NCI-H2171 (cell line): Measurements from ENCODE around the gene PPP1R13L.

ENCODE experiments used
- DNase-seq: peaks from one replicate; lab custom pipeline; 2025; lab: John Stamatoyannopoulos, UW

PPP1R13L gene

DNA sequence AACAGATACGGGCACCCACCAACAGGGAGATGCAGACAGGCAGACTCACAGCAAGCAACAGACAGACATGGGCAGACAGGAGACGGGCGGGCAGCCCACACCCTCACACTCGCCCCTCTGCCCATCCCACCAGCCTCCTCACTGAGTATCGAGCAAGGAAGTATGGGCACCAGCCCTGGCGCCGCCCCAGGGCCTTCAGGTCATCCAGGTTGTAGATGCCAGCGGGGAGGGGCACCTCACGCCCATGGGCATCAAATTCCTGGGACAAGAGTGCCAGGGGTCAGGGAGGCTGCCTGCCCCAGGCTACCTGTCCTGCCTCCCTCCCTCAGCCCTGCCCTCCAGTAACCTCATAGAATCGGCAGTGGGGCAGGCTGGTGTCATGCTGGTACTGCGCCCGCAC, 40.2 kb downstream of the PPP1R13L start:
- DNase-seq: no peak

DNA sequence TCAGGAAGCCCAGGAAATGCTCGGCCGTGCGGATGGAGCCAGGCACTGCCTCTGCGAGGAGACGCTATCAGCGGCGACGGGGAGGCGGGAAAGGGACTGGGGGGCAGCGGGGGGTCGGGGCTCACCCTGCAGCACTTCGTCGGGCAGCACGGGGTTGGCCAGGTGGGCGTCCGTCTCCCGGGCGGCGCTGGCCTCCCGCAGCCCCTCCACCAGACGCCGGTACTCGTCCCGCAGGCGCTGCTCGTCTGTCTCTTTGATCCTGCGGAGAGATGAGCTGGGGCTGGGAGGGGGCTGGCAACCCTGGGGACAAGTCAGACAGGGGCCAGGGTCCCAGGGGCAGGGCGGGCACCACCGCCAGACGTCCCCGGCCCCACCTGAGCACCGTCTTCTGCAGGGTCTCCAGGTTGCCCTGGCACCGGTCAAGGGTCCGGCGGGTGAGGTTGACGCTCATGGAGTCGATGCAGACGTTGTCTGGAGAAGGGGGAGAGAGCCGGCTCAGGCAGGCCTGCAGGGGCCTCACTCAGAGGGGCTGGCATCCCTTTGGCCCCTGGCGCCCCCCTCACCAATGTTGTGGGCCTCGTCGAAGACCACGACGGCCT, 40.9 kb downstream of the PPP1R13L start:
- no peak for DNase-seq

DNA sequence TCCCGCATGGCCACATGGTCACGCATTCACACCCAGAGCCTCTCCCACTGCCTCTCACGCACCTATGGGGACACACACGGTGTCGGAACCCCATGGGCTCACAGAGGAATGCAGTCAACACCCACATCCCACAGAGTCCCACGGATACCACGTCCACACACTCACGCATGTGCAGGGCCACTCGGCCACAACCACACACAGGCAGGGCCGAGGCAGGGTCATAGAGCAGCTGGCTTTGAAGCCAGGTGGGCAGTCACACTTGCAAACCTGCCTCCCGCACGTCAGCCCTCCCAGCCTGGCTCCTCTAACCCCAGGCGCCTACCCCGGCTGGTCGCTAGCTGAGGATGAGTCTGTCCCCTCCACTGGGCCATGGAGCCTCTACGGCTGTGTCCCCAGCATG, 42.6 kb downstream of the PPP1R13L start:
- DNase-seq: no peak

DNA sequence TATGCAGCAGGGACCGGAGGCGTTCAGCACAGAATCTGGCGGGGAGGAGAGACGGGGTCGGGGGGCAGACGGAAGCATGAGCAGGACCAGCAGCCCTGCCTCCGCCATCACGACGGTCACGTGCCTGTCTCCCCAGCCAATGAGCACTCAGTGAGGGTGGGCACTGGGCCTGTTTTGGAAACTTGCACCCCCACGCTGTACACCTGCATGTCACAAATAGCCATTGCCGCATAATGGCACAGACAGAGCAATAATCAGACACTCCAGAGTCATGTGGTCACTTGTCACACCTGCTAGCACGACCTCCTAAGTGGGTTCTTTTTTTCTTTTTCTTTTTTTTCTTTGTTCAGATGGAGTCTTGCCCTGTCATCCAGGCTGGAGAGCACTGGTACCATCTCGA, 43.3 kb downstream of the PPP1R13L start:
- no peak for DNase-seq

DNA sequence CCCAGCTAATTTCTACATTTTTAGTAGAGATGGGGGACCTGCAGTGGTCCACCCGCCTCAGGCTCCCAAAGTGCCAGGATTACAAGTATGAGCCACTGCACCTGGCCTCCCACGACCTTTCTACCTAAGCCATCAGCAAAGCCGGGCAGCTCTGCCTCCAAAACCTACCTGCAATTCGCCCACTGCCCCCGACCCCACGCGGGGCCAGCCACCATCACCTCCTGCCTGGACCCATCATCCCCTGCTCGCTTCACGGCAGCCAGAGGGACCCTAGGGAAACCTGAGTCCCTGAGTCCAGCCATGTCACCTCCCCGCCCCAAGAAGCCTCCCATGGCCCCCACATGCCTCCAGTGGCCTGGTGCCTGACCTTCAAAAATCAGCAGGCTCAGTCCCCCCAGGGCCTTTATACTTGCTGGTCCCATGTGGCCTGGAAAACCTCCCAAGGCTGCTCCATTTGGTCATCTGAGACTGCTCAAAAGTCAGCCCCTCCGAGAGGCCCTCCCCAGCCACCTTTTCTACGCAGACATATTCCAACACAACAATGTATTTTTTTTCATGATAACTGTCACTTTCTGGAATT, 46.6 kb downstream of the PPP1R13L start:
- DNase-seq: no peak

DNA sequence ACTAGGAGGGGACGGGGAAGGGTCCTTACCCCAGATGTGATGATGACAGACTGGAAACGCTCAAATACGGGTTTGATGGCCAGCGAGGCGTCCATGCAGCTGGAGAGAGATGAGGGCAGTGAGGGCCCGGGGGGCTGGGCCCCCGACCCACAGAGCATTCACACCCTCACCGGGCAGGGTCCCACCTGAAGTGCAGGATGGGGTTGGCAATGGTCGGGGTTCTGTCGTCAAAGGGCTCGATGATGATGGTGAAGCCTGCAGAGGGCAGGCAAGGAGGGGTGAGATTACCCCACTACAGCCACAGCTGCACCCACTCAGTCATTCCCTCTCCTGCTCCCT, 47.5 kb downstream of the PPP1R13L start:
- DNase-seq: no peak

DNA sequence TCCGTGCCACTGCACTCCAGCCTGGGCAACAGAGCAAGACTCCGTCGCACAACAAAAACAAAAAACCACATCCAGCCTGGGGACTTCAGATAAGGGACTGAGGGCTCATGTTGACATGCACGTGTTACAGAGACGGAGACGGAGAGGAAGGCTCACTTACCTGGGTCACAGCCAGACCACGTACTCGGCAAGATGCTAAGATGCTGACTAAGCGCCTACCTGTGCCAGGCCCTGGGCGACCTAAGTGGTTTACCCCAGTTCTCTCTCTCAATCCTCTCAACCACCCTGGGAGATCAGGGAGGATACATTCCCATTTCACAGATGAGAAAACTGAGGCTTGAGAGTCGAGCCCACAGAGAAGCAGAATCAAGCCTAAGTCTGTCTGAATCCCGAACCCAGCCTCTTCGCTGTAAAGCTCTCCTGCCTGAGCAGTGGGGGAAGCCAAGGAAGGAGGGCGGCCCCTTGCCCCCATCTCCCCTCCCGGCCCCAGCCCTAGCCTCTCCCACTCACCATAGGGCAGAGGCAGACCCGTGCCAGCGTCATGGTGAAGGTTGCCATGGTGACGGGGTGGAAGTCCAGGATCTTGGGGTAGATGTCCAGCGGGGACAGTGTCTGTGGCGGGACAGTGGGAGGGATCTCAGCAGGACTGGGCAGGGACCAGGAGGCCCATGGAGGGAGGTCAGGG, 48.0 kb downstream of the PPP1R13L start:
- no peak for DNase-seq

DNA sequence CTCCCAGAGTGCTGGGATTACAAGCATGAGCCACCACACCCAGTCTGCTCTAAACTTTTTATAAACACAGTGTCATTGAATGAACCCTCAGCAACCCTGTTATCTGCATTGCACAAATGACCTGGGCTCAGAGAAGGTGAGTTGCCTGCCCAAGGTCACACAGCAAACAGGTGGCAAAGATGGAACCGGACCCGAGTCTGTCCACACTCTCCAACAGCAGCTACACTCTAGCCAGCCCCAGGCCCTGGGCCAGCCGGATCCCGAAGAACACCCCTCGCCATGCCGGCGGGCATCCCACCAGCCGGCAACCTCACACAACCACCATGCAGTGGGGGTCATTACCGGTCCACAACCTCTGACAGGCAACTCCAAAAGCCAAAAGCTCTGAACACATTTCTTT, 49.0 kb downstream of the PPP1R13L start:
- no peak for DNase-seq

DNA sequence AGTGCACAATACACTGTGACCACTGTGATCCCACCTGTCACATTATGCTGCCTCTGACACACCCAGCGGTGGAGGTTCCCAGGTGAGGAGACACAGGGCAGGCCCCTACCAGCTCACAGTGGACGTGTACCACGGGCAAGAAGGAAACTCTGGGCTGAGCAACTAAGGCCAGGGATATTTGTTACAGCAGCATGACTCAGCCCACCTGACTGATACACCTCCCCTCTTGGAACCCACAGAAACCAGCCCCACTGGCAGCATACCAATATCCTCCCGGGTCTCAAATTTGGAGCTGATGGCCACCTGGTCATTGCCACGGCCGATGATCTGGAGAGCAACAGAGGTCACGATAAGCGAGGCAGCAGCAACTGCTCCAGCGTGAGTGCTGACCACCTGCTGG, 49.5 kb downstream of the PPP1R13L start:
- no peak for DNase-seq

DNA sequence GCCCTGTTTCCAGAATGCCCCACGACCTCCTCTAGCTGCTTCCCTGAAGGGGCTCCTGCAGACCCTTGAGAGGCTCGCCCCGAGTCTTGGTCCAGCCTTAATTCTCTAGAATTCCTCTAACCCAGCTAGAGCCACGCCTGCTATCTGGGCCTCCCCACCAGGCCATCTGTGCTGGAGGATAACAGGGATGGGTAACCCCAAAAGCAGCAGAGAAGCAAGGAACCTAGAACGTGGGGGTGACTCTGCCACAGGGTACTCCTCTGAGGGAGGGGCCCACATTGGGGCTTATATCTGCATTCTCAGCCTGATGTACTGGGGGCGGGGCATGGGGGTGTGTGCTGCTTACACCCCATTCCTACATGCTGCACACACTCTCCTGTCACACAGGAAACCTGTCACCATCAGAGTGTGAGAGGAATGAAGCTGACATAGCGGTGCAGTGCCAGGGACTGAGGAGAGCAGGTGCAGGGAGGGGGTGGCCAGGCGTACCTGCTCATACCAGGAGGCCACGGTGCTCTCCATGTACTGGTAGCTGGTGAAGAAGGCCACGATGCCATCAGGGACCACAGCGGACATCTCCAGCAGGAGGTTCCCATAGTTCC, 50.5 kb downstream of the PPP1R13L start:
- no peak for DNase-seq

DNA sequence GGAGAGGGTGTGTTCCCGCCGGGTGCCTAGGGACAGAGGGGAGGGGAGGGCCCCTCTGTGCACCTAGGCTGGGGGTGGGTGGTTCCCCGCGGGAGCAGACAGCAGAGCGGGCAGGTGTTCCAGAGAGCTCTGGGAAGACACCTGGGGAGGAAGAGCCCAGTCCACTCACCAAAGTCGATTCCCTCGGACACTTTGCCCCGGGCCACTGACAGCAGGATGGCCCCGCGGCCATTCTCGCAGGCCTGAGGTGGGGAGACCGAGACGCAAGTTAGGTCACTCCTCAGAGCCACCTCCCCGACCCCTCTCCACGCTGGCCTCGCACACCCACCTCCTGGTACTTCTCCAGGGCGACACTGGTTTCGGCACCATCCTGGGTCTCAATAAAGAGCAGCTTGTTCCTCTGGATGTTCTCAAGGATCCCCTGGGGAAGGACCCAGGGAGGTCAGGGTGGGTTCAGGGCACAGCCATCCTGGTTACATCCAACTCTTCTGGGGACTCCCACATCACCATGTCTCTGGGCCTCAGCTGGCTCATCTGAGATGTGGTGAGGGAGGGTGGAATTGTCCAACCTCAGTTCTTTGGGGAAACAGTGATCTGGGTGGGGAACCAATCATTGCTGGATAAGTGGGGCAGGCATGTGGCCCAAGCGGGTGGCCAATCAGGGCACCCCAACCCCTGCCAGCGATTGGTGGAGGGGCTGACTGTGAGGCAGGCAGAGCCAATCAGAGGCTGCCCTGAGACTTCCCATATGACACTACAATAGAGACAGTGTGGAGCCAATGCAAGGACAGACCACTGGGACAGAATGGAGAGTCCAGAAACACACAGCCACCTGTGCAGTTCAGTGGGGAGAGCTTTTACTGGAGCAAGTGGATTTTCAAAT, 51.7 kb downstream of the PPP1R13L start:
- no peak for DNase-seq

DNA sequence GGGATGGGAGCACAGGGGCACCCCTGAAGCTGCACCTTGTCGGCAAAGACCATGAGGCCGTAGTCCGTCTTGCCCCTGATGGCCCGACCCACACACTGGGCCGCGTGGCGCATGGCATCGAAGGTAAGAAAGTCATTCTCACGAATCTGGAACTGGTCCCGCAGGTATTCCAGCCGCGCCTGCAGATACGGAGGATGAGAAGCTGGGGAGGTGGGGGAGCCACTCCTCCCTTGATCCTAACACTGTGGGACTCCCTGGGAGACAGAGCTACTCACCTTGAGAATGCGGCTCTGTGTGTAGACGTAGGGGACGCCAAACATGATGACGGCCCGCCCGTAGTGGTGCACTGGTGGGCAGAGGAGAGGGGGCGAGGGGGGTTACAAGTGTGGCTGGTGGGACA, 52.4 kb downstream of the PPP1R13L start:
- DNase-seq: no peak

DNA sequence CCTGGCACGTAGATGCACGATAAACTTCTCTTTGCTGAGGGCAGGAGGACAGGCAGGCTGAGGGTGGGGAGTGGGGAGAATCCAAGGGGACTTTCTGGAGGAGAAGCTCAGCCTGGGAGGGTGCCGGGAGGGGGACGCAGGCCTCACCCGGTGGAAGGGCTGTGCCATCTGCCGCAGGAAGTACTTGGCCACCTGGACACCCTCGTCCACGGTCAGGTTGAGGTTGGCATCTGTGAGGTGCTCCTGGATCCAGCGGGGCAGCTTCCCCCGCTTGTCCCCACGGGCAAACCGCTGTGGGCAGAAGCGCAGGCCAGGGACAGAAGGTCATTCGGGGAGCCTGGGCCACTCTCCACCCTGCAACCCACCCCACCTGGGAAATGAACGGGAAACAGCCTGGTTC, 52.8 kb downstream of the PPP1R13L start:
- DNase-seq: no peak

DNA sequence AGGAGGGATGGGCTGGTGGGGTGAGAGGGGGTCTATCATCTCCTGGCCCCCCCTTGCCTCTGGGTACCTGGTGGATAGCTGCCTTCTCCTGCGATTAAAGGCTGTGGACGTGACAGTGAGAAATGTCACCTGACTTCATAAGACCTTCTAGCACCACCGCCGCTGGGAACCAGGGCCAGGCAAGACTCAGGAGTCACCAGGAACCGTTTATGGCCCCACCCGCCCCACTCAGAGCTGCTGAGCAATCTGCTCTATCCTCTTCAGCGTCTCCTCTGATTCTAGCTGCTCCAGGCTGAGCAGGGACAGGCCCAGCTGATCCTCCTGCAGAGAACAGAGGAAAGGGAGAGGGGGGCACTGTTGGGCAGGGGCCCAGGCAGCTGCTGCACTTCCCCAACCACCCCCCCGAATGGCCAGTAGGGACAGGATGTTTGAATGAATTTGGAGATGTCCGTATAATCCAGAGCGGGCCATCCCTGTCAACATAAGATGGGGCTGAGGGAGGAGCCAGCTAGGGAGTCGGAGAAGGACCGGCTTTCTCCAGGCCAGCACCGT, 53.4 kb downstream of the PPP1R13L start:
- DNase-seq: no peak

DNA sequence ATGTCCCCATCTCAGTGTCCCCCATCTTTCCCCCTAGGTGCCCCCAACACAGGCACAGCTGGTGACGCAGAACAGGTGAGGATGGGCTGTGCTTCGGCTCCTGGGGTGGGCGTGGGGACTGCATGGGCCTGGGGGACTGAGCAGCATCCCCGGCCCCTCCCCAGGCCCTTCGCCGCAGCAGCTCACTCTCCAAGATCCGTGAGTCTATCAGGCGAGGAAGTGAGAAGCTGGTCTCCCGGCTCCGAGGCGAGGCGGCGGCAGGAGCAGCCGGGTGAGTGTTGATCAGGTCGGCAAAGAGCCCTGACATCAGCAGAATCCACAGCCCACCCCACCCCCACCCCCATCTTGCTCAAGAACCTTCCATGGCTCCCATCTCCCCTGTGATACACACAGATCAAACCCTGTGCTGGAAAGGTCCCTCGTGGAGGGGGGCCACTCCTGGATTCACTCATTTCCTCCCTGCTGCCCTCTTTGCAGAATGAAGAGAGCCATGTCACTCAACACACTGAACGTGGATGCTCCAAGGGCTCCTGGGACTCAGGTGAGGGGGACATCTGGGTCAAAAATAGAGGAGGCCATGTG, 54.3 kb downstream of the PPP1R13L start:
- DNase-seq: no peak

DNA sequence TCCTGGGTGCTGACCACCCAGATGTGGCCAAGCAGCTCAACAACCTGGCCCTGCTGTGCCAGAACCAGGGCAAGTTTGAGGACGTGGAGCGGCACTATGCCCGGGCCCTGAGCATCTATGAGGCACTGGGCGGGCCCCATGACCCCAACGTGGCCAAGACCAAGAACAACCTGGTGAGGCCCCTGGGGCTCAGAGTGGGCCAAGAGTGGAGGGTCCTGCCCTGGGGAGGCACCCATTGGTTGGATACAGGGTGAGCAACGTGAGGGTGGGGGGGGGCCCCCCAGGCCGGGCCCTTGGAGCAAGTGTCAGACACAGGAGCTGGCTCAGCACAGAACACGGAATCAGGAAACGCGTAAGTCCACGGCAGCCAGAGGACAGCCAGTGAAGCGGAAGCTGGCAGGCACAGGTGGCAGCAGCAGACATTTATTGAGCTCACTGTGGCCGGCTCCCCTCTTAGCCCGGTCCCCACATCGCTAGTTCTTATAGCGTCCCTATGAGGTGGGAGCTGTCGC, 55.4 kb downstream of the PPP1R13L start:
- no peak for DNase-seq

DNA sequence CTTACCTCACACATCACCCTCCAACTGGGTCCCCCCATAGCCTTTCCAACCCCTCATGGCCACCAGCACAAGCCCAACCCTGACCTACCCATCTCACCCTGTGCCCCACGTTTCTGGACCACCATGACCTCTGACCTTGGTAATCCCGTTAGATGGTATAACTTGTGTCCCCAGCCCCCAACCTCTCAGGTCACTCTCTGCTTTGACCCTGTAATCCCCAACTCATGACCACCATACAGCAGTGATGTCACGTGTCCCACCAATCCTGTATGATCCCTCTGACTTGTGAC, 55.8 kb downstream of the PPP1R13L start:
- no peak for DNase-seq

DNA sequence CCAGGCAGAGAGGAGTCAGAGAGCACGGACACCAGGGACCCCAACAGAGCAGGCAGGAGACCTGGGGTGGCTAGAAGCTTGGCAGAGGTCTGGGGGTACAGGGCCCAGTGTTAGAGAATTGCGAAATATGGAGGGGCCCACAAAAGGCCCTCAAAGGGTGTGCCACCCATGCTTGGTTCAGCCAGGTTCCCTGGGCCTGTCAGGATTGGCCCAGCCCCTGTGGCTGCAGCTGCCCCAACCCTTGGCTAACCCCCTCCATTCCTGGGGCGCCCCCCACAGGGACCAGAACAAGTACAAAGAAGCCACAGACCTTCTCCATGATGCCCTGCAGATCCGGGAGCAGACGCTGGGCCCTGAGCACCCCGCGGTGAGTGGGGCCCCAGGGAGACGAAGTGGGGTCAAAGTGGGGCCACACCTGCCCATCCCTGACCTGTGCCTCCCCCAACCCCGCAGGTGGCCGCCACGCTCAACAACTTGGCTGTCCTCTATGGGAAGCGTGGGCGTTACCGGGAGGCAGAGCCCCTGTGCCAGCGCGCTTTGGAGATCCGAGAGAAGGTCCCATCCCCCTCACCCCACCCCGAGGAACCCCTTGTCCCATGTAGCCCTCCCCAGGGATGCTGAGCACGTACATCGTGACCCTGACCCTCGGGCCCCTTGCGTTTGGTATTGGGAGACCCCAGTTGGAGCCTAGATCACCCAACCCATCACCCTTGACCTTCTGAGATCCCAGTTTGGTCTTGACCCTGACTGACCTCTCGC, 56.3 kb downstream of the PPP1R13L start:
- no peak for DNase-seq

DNA sequence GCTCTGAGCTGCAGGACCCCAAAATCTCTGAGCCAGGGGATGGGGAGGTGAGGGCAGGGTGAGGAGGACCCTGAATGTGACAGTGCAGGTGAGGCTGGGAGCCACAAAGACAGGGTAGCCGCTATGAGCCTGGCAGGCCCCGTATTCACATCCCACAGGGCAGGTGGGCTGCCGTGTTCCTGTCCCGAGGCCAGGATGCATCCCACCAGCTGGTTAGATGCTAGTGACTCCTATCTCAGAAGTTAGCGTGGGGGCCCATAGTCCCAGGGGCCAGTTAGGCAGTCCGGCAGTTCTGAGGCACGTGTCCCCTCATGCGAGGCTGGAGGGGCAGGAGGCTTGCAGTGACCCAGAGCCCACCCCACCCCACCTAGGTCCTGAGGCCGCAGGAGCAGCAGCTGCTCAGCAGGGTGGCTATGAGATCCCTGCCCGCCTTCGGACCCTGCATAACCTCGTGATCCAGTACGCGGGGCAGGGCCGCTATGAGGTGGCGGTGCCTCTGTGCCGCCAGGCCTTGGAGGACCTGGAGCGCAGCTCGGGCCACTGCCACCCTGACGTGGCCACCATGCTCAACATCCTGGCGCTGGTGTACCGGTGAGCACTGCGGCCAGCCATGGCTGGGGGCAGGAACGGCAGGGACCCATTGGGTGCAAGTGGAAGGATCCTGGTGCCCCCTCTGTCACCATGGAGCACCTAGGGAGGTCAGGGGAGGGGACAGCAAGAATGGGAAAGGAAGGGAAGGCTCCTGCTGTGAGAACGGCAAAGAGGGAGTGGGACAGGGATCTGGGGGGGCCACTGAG, 57.1 kb downstream of the PPP1R13L start:
- DNase-seq: no peak

DNA sequence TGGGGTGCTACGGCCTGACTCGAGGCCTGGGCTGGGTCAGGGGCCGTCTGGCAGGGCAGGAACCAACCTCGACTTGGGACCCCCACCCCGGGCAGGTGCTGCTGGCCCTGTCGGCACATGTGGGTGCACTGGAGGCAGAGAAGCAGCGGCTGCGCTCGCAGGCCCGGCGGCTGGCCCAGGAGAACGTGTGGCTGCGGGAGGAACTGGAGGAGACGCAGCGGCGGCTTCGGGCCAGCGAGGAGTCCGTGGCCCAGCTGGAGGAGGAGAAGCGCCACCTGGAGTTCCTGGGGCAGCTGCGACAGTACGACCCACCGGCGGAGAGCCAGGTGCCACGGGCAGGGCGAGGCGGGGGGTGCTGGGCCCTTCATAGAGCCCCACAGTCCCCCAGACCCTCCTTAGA, 58.4 kb downstream of the PPP1R13L start:
- no peak for DNase-seq
